CD4-positive, alpha-beta T cell treated with Interleukin-12 subunit alpha and Interleukin-12 subunit beta, for 1 hour (primary cell): ENCODE results near the gene HMGCR.

ENCODE experiments used
- DNase-seq: peaks from one replicate; pipeline ENCODE4 v3.0.0-alpha.2; 2020

The HMGCR gene

GRCh38 chr5:75341934-75342333, 4.9 kb downstream of the HMGCR start:
- no peak for DNase-seq

- DNase-seq = no peak
These were observed 5.8 kb downstream of the HMGCR start for GRCh38 chr5:75342836-75343235.

GRCh38 chr5:75348241-75348640, 11.2 kb downstream of the HMGCR start:
- no peak for DNase-seq

DNA sequence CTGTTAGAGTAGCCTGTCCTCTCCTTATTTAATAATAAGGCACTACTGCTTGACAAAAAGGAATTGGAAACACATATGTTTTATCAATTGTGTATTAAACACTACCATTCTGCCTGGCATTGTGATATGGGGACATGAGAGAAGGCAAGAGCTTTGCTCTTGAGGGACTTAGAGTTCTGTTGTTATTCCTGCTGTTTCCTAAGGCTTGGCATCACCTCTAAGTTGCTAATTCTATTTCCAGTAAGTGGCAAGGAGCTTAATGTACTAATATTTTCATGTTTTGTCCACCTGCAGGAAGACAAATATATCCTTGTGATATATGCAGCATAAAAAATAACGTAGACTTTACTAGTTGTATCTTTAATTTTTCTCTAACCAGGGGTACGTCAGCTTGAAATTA, 12.6 kb downstream of the HMGCR start:
- DNase-seq = no peak

- DNase-seq = no peak
These were observed 14.3 kb downstream of the HMGCR start for GRCh38 chr5:75351139-75351926.

- no peak for DNase-seq
These were observed 18.2 kb downstream of the HMGCR start for GRCh38 chr5:75355236-75355635.

DNA sequence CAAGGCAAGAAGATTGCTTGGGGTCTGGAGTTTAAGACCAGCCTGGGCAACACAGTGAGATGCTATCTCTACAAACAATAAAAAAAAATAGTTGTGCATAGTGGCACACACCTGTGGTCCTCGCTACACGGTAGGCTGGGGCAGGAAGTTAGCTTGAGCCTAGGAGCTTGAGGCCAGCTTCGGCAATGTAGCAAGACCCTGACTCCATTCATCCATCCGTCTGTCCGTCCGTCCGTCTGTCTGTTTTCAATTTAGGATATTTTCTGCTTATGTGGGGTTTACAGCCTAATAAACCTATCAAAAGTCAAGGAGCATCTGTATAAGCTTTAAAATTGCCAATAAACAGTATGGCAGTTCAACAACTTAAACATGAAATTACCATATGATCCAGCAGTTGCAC, 19.7 kb downstream of the HMGCR start:
- no peak for DNase-seq

GRCh38 chr5:75358117-75358516, 21.1 kb downstream of the HMGCR start:
- DNase-seq = no peak

GRCh38 chr5:75361310-75361709, 24.3 kb downstream of the HMGCR start:
- no peak for DNase-seq

DNA sequence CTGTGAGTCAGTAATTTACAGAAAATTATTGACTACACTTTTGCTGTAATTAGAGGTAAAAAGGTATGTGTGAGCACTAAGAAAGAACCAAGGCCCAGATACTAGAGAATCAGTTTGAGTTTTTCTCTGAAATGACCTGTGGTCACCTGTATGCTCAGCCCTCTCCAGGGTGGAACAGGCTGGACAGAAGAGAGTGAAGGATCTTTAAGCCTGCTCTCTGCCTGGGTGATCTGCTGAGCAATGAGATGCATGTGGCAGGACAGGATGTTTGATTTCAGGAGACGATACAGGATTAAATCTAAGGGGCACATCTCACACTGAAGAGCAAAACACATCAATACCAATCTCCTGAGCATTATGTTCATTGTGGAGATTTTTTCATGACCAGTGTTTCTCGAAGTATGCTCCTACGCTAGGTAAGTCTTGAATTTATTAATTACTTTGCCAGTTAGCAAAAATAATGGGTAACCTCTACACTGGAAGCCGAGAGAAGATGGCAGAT, 25.5 kb downstream of the HMGCR start:
- no peak for DNase-seq

DNA sequence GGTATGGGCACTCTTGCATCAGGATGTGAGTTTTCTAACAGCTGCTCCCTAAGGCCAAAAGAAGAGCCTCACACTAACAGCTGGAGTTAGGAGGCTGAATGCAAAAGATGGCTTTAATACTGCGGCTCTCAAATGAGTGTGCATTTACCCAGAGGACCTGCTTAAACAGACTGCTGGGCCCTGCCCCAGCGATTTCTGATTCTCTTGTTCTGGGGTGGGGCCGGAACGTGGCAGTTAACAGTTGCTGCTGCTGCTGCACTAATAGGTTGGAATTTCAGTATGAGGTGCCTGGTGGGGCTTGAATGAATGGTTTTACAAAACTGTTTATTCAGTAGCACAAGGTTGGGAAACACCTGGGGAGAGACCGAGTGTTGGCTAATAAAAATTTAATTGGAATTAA, 26.1 kb downstream of the HMGCR start:
- no peak for DNase-seq

DNA sequence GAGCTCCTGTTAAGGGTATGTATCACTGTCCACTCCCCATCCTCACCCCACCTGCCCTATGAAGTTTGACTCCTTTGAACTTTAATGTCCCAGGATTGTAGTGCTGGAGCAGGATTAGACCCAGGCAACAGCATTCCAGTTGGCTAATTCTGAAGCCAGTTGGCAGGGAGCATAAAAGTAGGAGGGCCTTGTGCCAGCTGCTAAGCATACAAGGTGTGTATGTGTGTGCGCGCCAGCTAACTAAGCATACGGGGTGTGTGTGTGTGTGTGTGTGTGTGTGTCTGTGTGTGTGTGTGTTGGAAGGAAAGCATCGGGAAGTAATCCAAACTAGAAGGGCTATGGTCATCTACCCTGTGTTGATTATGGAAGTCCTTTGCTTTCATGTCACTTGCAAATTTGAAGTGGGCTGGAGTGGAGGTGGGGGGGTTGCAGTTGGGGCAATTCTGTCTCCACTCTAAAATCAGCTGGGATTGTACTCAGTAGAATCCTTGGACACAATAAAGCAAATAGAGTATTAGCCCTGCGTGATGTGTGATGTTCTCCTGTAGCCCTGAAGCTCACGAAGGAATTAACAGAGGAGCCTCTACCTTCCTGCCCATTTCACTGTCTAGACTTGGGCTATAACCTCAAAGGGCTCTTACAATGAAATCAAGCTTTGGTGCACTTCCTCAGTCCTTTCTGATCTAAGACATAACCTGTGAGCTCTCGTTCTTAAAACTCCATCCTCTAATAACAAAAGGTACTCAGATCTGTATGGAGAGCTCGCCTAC, 26.9 kb downstream of the HMGCR start:
- no peak for DNase-seq

GRCh38 chr5:75364571-75365280, 27.7 kb downstream of the HMGCR start:
- no peak for DNase-seq

GRCh38 chr5:75365740-75366139, 28.7 kb downstream of the HMGCR start:
- no peak for DNase-seq

DNA sequence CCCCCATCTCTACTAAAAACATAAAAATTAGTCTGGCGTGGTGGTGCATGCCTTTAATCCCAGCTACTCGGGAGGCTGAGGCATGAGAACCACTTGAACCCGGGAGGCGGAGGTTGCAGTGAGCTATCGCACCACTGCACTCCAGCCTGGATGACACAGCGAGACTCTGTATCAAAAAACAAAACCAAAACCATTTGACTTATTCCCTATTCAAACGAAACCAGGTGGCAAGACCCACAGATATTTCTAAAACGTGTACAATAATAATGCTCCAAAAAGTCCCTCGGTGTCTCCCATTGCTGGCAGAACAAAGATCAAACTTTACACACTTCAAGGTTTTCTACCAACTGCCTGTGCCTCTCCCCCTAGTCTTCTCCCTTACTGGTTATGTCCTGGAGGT, 29.8 kb downstream of the HMGCR start:
- DNase-seq = no peak

GRCh38 chr5:75367401-75367800, 30.4 kb downstream of the HMGCR start:
- DNase-seq = no peak

DNA sequence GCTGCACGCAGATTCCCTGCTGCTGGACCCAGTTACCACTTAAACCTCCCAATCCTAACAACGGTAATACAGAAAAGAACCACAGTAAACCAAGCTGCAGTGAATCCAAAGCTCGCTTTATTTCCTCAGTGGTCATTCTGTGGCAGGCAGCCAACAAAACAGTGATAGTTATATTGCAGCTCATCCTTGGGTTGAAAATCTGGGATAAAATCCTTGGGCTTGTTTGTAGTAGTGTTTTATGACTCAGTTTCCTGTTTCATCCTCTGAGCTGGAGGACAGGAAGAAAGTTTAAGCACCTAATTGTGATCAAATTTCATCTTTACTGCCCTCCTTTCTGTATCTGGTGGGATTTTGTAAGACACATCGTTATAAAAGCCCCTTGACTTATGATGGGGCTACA, 31.4 kb downstream of the HMGCR start:
- no peak for DNase-seq

DNA sequence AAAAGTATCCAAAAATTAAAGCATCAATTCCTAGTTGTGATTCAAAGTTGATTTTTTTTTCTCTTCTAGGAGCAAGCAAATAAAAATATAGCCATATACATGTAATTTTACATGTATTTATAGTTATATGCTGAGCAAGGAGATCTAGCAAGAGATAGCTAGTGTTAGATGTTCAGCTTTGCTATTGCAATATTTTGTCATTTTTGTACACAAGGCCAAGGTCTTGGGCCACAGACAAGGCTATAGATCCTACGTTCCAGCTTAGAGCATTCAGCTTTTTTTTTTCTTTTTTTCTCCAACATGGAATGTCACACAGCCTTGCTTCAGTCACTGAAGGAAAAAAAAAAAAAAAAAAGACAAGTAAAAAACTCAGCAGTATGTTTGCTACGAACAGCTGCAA, 36.8 kb downstream of the HMGCR start:
- DNase-seq = no peak

GRCh38 chr5:75374394-75374814, 37.4 kb downstream of the HMGCR start:
- DNase-seq = no peak

GRCh38 chr5:75375414-75375813, 38.4 kb downstream of the HMGCR start:
- DNase-seq = no peak

GRCh38 chr5:75380099-75380498, 43.1 kb downstream of the HMGCR start:
- no peak for DNase-seq

DNA sequence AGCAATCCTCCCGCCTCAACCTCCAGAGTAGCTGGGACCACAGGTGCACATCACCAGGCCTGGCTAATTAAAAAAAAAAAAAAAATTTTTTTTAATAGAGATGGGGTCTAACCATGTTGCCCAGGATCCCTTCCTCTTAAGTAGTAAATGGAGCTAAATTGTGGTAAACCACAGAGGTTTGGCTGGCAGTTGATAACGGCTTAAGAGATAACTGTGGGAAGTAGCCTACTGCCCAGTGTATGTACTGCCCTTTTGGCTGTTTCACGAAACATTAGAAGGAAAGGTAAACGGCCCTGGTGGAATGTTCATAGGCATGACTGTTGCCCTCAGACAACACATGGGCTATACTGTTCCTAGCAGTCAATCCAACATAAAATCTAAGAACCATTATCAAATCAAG, 44.4 kb downstream of the HMGCR start:
- DNase-seq = no peak

- DNase-seq = no peak
These were observed 47.2 kb downstream of the HMGCR start for GRCh38 chr5:75384218-75384617.

DNA sequence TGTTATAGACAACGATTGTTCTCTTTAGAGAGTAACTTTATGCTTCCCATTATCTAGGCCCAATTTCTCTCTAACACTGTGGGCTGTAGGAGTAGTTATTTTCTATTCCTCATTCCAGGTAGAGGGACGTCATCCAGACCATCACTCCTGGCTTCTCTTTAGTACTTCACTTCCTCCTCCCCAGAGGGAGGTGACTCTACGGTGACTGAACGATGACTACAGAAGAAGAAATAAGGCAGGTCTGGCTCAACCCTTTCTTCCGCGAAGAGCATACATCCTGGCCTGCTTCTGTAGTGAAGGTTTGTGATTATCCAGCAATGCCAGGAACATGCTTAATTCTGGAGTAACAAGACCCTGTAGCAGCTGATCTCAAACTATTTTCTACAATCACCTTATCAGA, 50.8 kb downstream of the HMGCR start:
- no peak for DNase-seq
